DLD1 (cell line): ENCODE data around the gene IQCE.

Experiments
- in situ Hi-C: cut with HindIII; loops from 2 replicates; pipeline ENCODE4 v1.10.0; 2017; ENCODE audit warnings: low sequenced_read_pairs

IQCE gene

DNA sequence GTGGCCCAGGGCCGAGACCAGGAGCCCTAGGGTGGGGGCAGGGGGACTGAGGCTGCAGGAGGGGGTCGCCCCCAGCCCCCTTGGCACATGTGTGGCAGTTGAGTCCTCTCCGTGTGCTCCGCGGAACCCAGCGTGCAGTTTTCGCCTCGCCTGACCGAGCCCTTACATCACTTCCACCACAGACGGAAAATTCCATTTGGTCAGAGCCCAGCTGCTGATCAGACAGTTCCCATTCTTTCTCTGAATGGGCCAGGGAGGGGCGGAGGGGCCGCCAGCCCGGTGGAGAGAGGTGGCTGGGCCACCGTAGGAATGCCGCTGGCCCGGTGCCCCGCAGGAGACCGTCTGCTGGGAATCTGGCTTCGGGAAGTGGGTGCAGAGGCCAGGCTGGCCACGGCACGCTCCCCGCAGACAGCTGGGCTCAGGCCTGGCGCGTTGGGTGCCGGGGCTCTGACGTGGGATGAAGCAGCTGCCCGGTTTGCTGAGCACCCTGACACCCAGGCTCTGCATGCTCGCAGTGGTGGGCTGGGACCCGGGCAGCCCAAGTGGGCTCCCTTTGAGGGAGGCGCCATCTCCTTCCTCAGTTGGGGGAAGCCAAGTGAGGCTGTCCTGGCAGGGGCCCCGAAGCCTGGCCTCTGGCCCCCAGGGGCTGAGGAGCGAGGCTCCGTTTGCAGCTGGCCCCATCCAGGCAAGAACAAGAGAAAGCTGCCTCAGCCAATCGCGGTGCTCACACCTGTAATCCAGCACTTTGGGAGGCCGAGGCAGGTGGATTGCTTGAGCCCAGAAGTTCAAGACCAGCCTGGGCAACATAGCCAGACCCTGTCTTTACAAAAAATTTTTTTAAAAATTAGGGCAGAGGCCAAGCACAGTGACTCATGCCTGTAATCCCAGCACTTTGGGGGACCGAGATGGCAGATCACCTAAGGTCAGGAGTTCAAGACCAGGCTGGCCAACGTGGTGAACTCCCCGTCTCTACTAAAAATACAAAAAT is 82.9 kb downstream of the IQCE start:
- in situ Hi-C loops = no loop called here

DNA sequence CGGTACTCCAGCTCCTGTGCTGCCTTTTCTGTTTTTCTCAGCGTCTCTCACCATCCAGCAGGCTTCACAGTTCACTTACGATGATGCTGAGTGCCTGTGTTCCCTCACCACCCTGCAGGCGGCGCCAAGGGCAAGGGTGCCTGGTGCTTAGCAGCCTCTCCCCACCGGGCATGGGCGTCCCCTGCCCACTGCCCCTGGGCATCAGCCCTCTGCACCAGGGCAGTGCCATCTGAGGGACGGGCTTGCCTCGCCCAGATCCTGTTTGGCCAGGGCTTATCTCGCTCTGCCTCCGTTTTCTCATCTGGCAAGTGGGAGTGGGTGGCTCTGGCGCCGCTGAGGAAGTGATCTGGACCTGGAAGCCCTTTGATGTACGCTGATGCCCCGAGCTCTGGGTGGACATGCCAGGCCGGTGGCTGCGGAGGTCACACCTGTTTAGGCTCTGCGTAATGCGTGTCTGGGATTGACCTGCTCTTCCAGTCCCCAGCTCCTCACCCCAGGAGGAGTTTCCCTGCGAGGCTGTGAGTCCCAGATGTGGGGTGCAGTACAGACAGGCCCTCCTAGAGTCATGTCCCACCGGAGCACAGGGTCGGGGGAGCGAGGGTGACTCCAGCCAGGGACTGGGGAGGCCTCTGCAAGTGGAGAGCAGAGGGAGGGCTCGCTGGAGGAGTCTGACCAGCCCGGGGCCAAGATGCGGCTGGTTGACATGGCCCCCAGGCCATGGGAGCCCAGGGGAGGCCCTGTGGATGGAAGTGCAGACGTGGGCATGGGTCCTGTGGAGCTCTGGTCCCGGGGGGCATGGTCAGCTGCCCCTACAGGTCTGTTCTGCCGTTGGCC is 84.8 kb downstream of the IQCE start:
- in situ Hi-C loops = no loop called here

DNA sequence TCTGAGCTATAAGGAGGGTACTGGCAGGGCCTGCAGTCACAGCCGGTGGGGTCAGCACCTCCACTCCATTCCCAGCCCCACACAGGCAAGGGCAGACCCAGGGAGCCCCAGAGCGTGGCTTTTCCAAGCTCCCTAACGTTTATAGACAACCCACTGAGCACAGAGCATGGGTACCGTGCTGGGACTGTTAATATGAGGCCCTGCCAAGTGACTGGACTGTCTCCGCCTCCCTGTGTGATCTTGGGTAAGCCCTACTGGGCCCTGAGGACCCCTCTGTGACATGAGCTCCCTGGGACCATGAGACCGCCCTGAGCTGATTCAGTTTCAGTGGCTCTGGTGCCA is 85.4 kb downstream of the IQCE start:
- in situ Hi-C loops = no loop called here

DNA sequence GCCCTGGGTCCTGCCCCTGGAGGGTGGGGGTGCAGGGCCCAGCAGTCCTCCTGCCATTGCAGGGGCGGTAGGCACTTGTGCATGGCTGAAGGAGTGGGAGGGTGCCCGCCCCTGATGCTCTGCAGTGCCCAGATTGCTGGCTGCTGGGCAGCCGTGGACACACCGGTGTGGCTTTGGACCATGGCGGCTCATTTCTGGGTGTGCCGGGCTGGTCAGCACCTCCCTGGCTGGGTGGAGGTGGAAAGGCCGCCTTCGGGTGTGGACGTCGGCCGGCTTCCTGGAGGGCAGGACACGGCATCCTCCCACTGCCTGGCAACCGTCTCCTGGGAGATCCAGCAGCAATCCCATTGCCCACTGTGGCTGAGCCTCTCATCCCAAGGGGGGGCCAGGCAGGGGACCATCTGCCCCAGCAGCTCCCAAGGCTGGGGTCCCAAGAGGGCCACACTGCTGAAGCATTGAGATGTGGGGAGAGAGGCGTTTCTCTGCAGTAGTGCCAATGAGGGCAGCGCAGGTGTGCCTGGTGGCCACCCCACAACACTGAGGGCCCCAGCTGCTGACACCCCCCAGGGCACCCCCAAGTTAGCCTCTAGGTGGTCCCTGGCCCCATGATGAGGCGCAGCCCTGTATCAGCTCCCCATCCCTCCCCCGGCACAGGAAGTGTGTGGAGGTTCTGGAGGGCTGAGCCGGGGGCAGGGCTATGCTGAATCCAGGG is 85.9 kb downstream of the IQCE start:
- in situ Hi-C loops = no loop called here

DNA sequence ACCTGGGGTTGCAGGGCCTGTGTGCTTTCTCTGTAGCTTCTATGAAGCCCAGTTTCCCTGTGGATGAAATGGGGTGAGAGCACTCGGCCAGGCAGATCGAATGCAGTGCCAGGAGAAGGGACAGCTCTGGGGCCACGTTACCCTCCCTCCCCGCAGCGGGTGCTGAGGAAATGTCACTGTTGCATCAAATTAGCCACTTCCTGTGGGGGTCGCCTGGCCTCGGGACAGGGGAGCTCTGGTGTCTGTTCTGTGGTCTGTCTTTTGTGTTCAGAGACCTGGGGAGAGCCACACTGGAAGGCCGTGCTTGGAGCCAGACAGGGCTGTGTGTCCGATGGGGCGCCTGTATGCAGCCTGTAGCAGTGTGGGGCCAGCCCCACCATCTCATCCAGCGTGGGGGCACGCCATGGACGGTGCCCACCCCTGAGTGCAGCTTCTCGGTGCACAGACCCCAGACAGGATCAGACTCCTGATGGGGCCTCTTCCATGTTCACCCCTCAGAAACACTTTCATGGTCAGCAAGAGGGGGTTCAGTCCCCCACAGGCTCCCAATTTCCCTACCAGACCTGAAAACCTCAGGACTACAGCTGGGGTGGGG is 86.6 kb downstream of the IQCE start:
- in situ Hi-C loops = no loop called here

DNA sequence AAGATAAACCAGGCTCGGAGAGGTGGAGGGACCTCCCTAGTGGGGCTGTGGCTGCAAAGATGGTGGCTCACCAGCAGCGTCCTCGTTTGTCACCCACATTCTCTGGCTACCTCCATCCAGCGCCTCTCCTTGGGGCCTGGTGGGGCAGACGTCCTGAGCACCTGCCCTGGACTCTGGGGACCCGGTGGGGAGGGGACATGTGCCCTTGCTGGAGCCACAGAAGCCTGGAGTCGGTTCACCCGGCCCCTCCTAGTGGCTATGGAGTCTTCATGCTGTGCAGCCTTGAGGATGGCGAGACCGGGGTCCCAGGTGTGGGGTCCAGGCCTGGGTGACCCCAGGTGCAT is 87.5 kb downstream of the IQCE start:
- in situ Hi-C loops = no loop called here

DNA sequence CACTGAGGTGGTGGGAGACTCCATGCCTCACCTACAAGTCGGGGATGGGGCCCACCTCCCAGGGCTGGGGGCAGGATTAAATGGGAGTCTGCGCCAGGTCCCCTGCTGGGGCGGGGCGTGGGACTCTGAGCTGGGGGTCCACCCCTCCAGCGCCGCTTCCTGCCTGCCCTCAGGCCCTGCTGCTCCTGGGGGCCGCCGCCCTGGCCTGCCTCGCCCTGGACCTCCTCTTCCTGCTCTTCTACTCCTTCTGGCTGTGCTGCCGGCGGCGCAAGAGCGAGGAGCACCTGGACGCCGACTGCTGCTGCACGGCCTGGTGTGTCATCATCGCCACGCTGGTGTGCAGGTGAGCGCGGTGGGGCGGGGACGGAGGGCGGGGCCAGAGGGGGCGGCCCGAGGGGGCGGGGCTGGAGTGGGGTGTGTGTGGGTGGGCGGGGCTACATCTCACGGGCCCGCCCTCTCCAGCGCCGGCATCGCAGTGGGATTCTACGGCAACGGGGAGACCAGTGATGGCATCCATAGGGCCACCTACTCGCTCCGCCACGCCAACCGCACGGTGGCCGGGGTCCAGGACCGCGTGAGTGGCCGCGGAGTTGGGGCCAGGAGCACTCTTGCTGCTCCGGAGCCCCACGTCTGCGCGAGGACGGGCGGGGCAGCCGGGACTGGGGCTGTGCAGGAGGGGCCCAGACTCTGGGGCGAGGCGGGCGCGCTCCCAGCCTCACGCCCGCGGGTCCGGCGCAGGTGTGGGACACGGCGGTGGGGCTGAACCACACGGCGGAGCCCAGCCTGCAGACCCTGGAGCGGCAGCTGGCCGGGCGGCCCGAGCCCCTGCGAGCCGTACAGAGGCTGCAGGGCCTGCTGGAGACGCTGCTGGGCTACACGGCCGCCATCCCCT is 88.1 kb downstream of the IQCE start:
- in situ Hi-C loops = no loop called here

DNA sequence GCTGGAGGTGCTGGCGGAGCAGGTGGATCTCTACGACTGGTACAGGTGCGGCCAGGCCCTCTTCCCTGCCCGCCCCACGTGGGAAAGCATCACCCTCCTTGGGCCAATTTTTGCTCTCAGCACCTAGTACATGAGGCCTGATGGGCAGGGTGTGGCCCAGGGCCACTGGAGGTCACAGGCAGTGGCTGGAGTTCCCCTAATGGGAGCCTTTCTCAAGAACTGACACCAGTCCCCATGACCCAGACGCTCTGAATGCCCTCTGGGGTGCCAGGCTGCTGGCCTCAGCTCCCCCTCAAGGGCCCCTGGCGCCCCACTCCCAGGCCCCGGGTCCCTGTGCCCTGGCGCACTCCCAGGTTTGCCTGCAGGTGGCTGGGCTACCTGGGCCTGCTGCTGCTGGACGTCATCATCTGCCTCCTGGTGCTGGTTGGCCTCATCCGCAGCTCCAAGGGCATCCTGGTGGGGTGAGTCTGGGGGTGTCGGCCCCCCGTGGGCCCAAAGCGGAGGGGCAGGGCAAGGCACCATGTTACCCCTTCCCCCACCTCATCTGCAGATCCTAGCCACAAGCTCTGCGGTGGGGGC is 88.9 kb downstream of the IQCE start:
- in situ Hi-C loops = no loop called here

DNA sequence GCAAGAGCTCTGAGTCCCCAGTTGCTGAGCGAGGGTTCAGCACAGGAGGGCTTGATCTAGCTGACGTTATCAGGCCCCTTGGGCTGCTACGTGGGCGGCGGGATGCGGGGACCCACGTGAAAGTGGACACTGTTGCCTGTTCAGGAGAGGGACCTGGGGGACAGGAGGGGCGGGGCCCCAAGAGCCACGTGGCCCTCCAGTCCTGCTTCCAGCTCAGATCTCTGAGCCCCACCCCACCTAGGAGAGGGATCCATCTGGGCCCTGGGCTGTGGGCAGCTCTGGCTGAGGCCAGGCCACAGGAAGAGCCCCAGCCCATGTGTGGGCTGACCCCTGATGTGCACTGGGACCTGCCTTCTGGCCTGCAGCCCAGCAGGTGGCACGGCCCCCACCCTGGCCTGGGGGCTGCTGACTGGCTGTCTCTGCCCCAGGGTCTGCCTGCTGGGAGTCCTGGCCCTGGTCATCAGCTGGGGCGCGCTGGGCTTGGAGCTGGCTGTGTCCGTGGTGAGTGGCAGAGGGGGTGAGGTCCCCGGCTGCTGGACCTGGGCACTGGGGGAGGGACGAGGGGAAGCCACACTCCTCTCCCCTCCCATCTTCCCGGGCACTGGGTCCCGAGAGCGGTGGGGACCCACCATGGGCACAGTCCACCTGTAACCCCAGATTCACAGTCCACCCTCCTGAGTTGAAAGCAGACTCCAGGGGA is 90.5 kb downstream of the IQCE start:
- in situ Hi-C loops = no loop called here

DNA sequence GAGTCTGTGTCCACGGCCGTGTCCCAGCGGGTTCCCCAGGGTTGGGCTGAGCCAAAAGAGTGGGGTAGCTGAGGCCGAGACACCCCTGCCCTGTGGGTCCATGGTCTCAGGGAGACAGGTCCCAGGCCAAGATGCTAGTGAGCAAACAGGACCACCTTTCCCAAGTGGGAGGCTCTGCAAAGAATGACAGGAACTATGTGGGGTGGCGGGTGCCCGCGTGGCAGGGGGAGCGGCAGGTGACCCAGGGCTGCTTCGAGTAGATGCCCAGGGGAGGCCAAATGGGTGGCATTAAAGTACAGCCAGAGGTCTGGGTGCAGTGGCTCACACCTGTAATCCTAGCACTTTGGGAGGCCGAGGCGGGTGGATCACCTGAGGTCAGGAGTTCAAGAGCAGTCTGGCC is 91.2 kb downstream of the IQCE start:
- in situ Hi-C loops = no loop called here

DNA sequence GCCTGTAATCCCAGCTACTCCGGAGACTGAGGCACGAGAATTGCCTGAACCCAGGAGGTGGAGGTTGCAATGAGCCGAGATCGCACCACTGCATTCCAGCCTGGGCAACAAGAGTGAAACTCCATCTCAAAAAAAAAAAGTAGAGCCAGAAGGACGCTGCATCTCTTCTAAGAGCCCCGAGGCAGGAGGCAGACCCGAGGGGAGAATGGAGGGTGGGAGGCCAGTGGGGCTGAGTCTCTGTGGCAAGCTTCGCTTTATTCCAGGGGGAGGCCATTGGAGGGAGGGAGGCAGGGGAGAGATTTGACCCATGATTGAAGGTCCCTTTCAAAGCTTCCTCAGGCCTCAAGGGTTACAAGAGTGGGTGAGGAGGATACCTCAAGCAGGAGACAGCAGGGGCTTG is 91.7 kb downstream of the IQCE start:
- in situ Hi-C loops = no loop called here

DNA sequence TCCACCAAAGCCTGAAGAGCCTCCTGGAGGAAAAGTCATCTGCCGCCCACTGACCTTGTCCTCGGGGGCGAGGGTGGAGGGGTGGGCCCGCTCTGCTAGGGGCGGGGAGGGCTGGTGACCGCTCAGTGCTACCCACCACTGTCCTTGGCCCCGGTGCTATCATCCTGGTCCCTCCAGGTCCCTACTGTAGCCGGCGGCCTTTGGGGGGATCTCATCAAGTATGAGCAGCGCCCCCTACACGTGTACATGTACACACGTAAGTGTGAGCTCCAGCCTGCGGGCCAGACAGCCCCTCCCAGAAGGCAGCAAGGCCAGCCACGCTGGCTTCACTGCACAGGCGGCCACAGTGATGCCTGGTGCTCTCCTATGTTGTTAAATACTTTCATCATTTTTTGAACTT is 92.6 kb downstream of the IQCE start:
- in situ Hi-C loops = no loop called here

DNA sequence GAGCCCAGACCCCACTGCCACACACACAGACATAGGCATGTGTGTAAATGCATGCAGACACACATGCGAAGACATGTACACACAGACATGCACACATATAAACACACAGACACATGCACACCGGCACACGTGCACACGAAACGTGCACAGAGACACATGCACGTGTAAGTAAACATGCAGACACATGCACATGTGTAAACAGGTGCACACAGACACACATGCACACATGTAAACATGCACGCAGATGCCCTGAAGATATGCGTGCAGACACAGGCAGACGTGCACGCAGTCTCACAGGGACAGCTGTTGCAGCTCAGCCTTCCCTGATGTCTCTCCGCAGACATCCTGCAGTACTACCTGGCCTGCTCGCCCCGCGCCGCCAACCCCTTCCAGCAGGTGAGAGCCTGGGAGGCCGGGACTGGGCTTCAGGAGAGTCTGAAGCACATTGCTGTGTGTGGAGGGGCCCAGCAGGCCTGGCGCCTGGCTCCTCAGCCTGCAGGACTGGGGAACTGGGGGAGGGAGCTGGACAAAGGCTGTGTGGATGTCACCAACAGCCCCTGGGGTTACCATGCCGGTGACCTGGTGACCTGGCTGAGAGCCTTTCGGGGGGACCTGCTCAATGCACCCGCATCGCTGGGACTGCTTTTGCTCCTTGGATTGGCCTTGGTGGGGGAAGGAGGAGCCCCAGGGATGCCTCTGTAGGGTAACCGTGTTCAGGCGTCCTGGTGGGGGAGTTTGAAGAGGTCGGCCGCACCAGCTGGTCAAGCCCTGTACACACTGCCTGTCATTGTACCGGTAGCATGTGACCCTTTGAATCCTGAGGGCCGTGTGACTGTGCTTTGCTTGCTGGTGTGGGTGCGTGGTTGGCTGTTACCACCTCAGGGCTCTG is 93.3 kb downstream of the IQCE start:
- in situ Hi-C loops = no loop called here

DNA sequence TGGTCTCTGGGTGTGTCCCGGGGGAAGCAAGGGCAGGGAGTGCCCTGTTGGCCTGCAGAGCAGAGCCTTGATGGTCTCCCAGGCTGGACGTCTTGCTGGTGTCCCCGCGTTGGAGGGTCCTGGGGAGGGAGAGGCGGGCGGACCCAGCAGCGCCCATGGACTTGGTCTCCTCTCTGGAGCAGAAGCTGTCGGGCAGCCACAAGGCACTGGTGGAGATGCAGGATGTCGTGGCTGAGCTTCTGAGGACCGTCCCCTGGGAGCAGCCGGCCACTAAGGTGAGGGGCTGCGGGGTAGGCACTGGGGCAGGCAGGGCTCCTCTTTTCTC is 93.9 kb downstream of the IQCE start:
- in situ Hi-C loops = no loop called here

DNA sequence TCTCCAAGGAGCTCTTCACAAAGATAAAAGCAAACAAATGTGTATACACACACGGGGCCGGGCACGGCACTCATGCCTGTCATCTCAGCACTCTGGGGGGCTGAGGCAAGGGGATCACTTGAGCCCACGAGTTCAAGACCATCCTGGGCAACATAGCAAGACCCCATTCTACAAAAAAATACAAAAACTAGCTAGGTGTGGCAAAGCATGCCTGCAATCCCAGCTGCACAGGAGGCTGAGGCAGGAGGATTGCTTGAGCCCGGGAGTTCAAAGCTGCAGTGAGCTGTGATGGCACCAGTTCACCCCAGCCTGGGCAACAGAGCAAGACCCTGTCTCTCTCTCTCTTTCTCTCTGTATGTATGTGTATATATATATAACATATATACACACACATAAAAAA is 95.3 kb downstream of the IQCE start:
- in situ Hi-C loops = no loop called here

DNA sequence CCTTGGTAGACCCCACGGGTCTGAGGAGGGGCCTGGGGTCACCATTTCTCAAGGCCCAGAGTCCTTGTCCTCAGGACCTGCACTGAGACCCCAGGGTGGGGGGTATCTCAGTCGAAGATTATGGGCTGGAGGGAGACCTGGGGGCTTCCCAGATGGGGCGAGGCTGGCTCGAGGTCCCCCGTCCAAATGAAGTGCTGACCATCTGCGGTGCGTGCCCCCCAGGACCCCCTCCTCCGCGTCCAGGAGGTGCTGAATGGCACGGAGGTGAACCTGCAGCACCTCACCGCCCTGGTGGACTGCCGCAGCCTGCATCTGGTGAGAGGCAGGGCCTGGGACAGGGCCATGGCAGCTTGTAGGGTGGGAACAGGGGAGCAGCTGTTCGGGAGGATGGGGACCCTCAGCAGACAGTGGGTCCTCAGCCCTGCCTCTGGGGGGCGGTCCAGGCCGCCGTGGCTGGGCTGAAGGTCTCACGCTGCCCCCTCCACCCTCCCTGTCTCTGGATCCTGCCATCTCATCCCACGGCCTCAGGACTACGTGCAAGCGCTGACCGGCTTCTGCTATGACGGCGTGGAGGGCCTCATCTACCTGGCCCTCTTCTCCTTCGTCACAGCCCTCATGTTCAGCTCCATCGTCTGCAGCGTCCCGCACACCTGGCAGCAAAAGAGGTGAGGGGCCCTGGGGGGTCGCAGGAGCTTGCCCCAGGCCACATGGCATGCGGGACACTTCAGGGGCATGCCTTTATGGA is 97.3 kb downstream of the IQCE start:
- in situ Hi-C loops = no loop called here

DNA sequence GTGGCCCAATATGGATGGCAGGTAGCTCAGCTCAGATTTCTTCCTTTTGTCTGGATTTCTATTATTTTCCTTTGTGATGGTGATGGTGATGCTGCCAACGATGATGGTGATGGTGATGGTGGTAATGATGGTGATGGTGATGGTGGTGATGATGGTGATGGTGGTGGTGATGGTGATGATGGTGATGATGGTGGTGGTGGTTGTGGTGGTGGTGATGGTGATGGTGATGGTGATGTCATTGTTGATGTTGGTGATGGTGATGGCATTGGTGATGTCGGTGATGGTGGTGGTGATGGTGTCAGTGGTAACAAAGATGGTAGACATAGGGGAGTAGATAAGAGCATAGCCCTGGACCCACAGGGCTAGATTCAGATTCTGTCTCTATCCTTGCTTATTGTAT is 98.4 kb downstream of the IQCE start:
- in situ Hi-C loops = no loop called here
